Heart right ventricle (tissue), 16 donors: ENCODE results near the gene IL12RB2. TPM values are rescaled to one million over a fixed set of nuclear protein-coding genes. Genes with fewer than 3 reads are reported as not detected.

Source experiments
- ATAC-seq, 8 donors: fragments of 200-7000 bp; cut with Tn5 transposase; one replicate each; pipeline ENCODE4 v1.9.1; 2020; ENCODE audit warnings: mild to moderate bottlenecking in 8 of 8, moderate library complexity in 8 of 8, moderate number of reproducible peaks in 1 of 8
- DNase-seq, 2 donors: peaks; one replicate each; pipeline ENCODE4 v3.0.0-alpha.2; 2020
- H3K27ac ChIP-seq, 10 donors: fragments of 200-600 bp; sonication (generic) in 2 of 10; one replicate each; pipeline versions ENCODE4 v1.5.0 to v1.8.0; 2020 to 2022; ENCODE audit warnings: mild to moderate bottlenecking in 3 of 10
- H3K27me3 ChIP-seq, 7 donors: fragments of 200-600 bp; one replicate each; pipeline ENCODE4 v1.8.0; 2021 to 2022; ENCODE audit warnings: mild to moderate bottlenecking in 2 of 7
- H3K36me3 ChIP-seq, 9 donors: fragments of 200-600 bp; sonication (generic) in 1 of 9; one replicate each; pipeline versions ENCODE4 v1.5.0 to v1.8.0; 2020 to 2022; ENCODE audit warnings: mild to moderate bottlenecking in 2 of 9
- H3K4me1 ChIP-seq, 9 donors: fragments of 200-600 bp; sonication (generic) in 1 of 9; one replicate each; pipeline versions ENCODE4 v1.5.0 to v1.8.0; 2020 to 2022; ENCODE audit warnings: mild to moderate bottlenecking in 4 of 9
- H3K4me3 ChIP-seq, 10 donors: fragments of 200-600 bp; sonication (generic) in 2 of 10; one replicate each; pipeline versions ENCODE4 v1.5.0 to v1.8.0; 2020 to 2022; ENCODE audit warnings: mild to moderate bottlenecking in 7 of 10, moderate library complexity in 2 of 10
- H3K9me3 ChIP-seq, 11 donors: fragments of 200-600 bp in 10 of 11; sonication (generic) in 2 of 11; one replicate each; pipeline versions ENCODE4 v1.5.0 to v1.8.0; 2013 to 2022; ENCODE audit warnings: mild to moderate bottlenecking in 2 of 11, control low read depth in 1 of 11, moderate library complexity in 1 of 11
- WGBS, 2 donors: extraction: QIAGEN DNeasy Blood & Tissue Kit; methylation state at CpG; one replicate each; pipeline ENCODE4 v1.1.7; 2013; ENCODE audit warnings: inconsistent platforms in 1 of 2; 5-methylcytosine and 5-hydroxymethylcytosine counted together
- intact Hi-C, 10 donors: fragments of 100-400 bp; cut with DNase I; formaldehyde crosslinking; loops; one replicate each; pipeline versions ENCODE4 v1.11.1 to v1.14.2; 2022
- polyA plus RNA-seq, 2 donors: library from polyadenylated mRNA; stranded (reverse); fragments of 200-250 nt; gene quantifications; one replicate each; pipeline ENCODE4 v1.2.3, GENCODE V29; 2013
- total RNA-seq, 10 donors: library from RNA; stranded (reverse); fragmentation: NEBNext Ultra II Directional in 3 of 10; extraction: Animal tissue kit (Norgen Biotek cat#: 25700) in 3 of 10; gene quantifications; one replicate each; pipeline versions ENCODE4 v1.2.1 to v1.2.4, GENCODE V29; 2021 to 2023
- TF ChIP-seq, protein P1 (sequence below), 9 donors: fragments of 200-600 bp; sonication (generic) in 2 of 9; IDR thresholded peaks; one replicate each; pipeline versions ENCODE4 v1.5.0 to v1.8.0; 2021 to 2022; ENCODE audit warnings: antibody characterized with exemption in 9 of 9, mild to moderate bottlenecking in 5 of 9, moderate library complexity in 1 of 9
- donor health status: Arrhythmogenic right ventricular cardiomyopathy.
- donor health status: ischemic (EF 13 %, LVEDD 7.1; RV severe dilation, severe dysfunction).
- donor health status: healthy with polysubstance abuse.
- donor health status: DM: no; HTN: yes; CAD: no.
- donor health status: DM: no; HTN: no; CAD: no.
- donor health status: ischemic (EF 25% LVEDD 6.9; RV normal size, moderate dysfunction).
- donor health status: ischemic (EF 25% LVEDD 5.7; RV mildly dilated, moderate dysfunction).
- donor health status: healthy.
- donor health status: DM: yes; HTN: yes; CAD: no.
- donor health status: Ischemic cardiomyopathy.
- donor health status: ischemic (EF 35%, LVEDD 5.7; RV mildly dilated, moderate dysfunction).
- donor health status: nonischemic (EF 11% LVEDD 7.7; RV severe dilation, severe dysfunction).
- donor health status: DM: yes; HTN: yes; CAD: no.
- donor health status: PGD.
- donor health status: ischemic (EF 29% LVEDD 5.4; RV normal size, mild dysfunction).
- donor health status: nonischemic (EF 23%, LVEDD 6.1; RV moderate dilation, normal function).

IL12RB2 gene
- total and polyA plus RNA-seq, 12 donors = 0.09 to 1.2 (median 0.22) TPM; not detected in 1

DNA sequence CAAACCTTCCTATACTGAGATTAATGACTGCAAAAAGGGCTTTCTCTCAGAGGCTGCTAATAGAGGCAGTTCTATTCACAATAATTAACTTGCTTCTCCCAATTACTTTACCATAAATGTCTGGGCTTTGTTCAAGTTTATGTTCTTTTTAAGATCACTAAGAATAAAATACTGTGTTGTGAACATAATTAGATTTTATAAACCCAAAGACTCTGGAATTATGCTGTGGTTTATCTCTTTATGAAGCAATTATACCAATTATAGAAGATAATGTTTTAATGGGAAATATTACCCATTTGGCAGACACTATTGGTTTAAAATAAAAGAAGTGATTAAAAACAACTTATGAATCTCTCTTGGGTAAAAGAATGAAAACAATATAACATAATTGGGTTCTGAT is 43.5 kb upstream of the IL12RB2 start:
- Histone ChIP-seq H3K4me3 (no peak overlapping the region), H3K4me1 (no peaks in the 10 kb centered on the region), H3K27ac (no peak overlapping the region), H3K36me3 (no peaks in the 10 kb centered on the region), H3K27me3 (peaks cover 0 to 13% (median 0%) of the 10 kb centered on the region in 7 donors), H3K9me3 (no peaks in the 10 kb centered on the region)
- TF ChIP-seq, protein P1, sequence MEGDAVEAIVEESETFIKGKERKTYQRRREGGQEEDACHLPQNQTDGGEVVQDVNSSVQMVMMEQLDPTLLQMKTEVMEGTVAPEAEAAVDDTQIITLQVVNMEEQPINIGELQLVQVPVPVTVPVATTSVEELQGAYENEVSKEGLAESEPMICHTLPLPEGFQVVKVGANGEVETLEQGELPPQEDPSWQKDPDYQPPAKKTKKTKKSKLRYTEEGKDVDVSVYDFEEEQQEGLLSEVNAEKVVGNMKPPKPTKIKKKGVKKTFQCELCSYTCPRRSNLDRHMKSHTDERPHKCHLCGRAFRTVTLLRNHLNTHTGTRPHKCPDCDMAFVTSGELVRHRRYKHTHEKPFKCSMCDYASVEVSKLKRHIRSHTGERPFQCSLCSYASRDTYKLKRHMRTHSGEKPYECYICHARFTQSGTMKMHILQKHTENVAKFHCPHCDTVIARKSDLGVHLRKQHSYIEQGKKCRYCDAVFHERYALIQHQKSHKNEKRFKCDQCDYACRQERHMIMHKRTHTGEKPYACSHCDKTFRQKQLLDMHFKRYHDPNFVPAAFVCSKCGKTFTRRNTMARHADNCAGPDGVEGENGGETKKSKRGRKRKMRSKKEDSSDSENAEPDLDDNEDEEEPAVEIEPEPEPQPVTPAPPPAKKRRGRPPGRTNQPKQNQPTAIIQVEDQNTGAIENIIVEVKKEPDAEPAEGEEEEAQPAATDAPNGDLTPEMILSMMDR (IDR thresholded peaks at IDR 0.05) = no peak
- ATAC-seq = no peak
- no peak for DNase-seq
- intact Hi-C loops = no loop called here

DNA sequence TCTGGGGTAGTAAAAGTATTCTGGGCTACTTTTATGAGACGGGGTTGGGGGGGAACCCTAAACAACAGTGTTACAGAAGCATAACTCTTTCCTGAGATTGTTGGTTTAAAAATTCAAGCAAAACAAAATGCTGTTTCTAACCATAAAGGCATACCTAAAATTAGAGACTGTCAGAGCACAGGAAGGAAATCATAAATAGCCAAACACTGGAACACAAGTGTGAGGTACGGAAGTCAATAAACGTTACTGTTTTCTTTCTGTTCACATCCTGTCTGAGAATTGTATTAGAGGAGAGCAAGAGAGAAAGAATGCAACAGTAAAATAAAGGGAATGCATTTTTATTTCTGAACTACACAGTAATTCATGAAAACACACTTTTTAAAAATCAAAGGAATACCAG is 42.8 kb upstream of the IL12RB2 start:
- no peaks in the 10 kb centered on the region for H3K36me3 ChIP-seq
- TF ChIP-seq, protein P1 (IDR thresholded peaks at IDR 0.05) = no peak

DNA sequence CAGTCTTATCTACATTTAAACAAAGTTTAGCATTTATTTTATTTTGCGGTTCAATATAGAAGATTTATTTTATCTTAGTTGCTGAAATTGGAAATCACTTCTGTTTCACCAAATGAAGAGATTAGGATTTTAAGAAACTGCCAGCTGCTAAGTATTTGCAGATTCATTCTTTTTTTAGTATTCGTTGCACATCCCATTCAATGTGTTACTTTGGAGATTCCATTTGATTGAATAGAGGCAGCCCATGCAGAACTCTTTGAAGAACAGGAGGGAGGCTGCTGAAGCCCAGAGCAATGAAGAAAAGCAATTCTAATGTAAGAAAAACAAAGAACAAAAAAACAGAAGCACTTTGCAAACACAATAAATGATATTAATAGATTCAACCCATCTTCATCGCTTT is 38.6 kb upstream of the IL12RB2 start:
- no peak for ATAC-seq
- Histone ChIP-seq H3K36me3 (no peaks in the 10 kb centered on the region), H3K4me1 (no peaks in the 10 kb centered on the region), H3K9me3 (peaks cover 0 to 13% (median 0%) of the 10 kb centered on the region in 11 donors), H3K27me3 (no peaks in the 10 kb centered on the region), H3K4me3 (no peak overlapping the region), H3K27ac (no peak overlapping the region)
- TF ChIP-seq, protein P1 (IDR thresholded peaks at IDR 0.05) = no peak
- WGBS, 2 donors = 83 to 87% methylated on average over 3 of the region's 3 CpGs
- intact Hi-C loops = no loop called here
- DNase-seq = no peak

More for the DNA sequence above, 42.8 kb upstream of the IL12RB2 start:
- Histone ChIP-seq H3K4me3 (no peak overlapping the region), H3K27me3 (peaks cover 0 to 13% (median 0%) of the 10 kb centered on the region in 7 donors), H3K9me3 (no peaks in the 10 kb centered on the region), H3K27ac (no peak overlapping the region), H3K4me1 (no peaks in the 10 kb centered on the region)
- 38 to 68% methylated on average over 3 of the region's 3 CpGs for WGBS, 2 donors
- intact Hi-C loops = no loop called here
- ATAC-seq (no peak), DNase-seq (no peak)

DNA sequence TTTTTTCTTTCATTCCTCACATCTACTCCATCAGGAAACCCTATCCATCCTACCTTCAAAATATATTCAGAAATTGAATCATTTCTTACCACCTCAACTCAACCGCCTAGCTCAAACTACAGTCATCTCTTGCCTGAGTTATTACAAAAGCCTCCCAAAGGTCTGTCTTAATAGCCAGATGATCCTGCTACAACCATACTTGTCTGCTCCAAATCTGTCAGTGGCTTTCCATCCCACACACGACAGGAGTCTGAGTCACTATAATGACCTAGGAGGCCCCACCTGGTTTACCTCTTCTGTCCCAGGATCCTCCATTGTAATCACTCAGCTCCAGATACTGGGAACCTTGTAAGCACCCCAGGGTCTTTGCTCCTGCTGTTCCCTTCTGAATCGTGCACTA is 37.1 kb upstream of the IL12RB2 start:
- TF ChIP-seq, protein P1 (IDR thresholded peaks at IDR 0.05) = no peak
- Histone ChIP-seq H3K27ac (no peak overlapping the region), H3K27me3 (no peaks in the 10 kb centered on the region), H3K36me3 (no peaks in the 10 kb centered on the region), H3K4me3 (no peak overlapping the region), H3K9me3 (peaks cover 0 to 15% (median 0%) of the 10 kb centered on the region in 11 donors), H3K4me1 (no peaks in the 10 kb centered on the region)
- ATAC-seq = no peak
- intact Hi-C loops = no loop called here
- DNase-seq = no peak
- WGBS, 2 donors = 85 to 89% methylated on average over 3 of the region's 3 CpGs
